GM21390 (cell line): ENCODE measurements around the gene LDAF1.
"Not testable (repeated sequence)": the region's sequence is repeated elsewhere in the genome, so short reads cannot be mapped to it uniquely, and the experiment has no call there.

Experiments
- ATAC-seq: cut with Tn5 transposase; IDR thresholded peaks from one replicate; pipeline ENCODE4 v1.9.1; 2021; ENCODE audit not compliant: unreplicated experiment

LDAF1 gene

GRCh38 chr16:21194771-21195301 is 36.4 kb downstream of the LDAF1 start:
- no peak for ATAC-seq

- ATAC-seq, result not testable (repeated sequence)
These were observed 36.9 kb downstream of the LDAF1 start for GRCh38 chr16:21195330-21195729.

GRCh38 chr16:21197112-21197511 is 38.6 kb downstream of the LDAF1 start:
- no peak for ATAC-seq

GRCh38 chr16:21197621-21198020 is 39.1 kb downstream of the LDAF1 start:
- ATAC-seq, result no peak

- no peak for ATAC-seq
These were observed 41.2 kb downstream of the LDAF1 start for GRCh38 chr16:21199607-21200218.

- ATAC-seq, result no peak
These were observed 44.8 kb downstream of the LDAF1 start for GRCh38 chr16:21203155-21203797.

GRCh38 chr16:21205303-21205702 is 46.8 kb downstream of the LDAF1 start:
- no peak for ATAC-seq

GRCh38 chr16:21206550-21206949 is 48.1 kb downstream of the LDAF1 start:
- ATAC-seq, result no peak

GRCh38 chr16:21208446-21209230 is 50.2 kb downstream of the LDAF1 start:
- ATAC-seq, result no peak

- no peak for ATAC-seq
These were observed 53.0 kb downstream of the LDAF1 start, which contains the start of gene ZP2 for GRCh38 chr16:21211486-21211885. ZP2 (minus strand) TSS chr16:21211574; CDS start chr16:21211547, 27 bp downstream.

GRCh38 chr16:21214086-21214485 is 55.6 kb downstream of the LDAF1 start:
- ATAC-seq, result no peak

- no peak for ATAC-seq
These were observed 58.6 kb downstream of the LDAF1 start for GRCh38 chr16:21217121-21217520.

- ATAC-seq, result no peak
These were observed 59.7 kb downstream of the LDAF1 start for GRCh38 chr16:21218153-21218552.

- ATAC-seq, result no peak
These were observed 61.1 kb downstream of the LDAF1 start for GRCh38 chr16:21219551-21219950.

- no peak for ATAC-seq
These were observed 64.2 kb downstream of the LDAF1 start for GRCh38 chr16:21222495-21223337.

- no peak for ATAC-seq
These were observed 65.3 kb downstream of the LDAF1 start for GRCh38 chr16:21223787-21224186.

- ATAC-seq, result no peak
These were observed 66.3 kb downstream of the LDAF1 start for GRCh38 chr16:21224800-21225199.

- no peak for ATAC-seq
These were observed 68.3 kb downstream of the LDAF1 start for GRCh38 chr16:21226749-21227148.

GRCh38 chr16:21227866-21228265 is 69.4 kb downstream of the LDAF1 start:
- no peak for ATAC-seq

GRCh38 chr16:21228361-21228872 is 69.9 kb downstream of the LDAF1 start:
- no peak for ATAC-seq
